Ishikawa (cell line): ENCODE results near the gene BTBD16.

ENCODE experiments used
- CEBPB ChIP-seq: IDR thresholded peaks from 2 replicates; pipeline ENCODE4 v1.6.1; 2012
- CREB1 ChIP-seq: IDR thresholded peaks from 2 replicates; pipeline ENCODE4 v1.6.1; 2012; ENCODE audit warnings: low read depth
- EGR1 ChIP-seq: IDR thresholded peaks from 2 replicates; pipeline ENCODE4 v1.6.1; 2012
- EP300 ChIP-seq: IDR thresholded peaks from 2 replicates; pipeline ENCODE4 v1.6.1; 2012; ENCODE audit warnings: borderline replicate concordance
- FOXM1 ChIP-seq: IDR thresholded peaks from 2 replicates; pipeline ENCODE4 v1.6.1; 2012; ENCODE audit warnings: low read depth, borderline replicate concordance
- NFIC ChIP-seq: IDR thresholded peaks from 2 replicates; pipeline ENCODE4 v1.6.1; 2012
- RAD21 ChIP-seq: IDR thresholded peaks from 2 replicates; pipeline ENCODE4 v1.6.1; 2012; ENCODE audit warnings: low read depth
- TAF1 ChIP-seq: IDR thresholded peaks from 2 replicates; pipeline ENCODE4 v1.6.1; 2012; ENCODE audit warnings: low read depth, mild to moderate bottlenecking
- TCF12 ChIP-seq: IDR thresholded peaks from 2 replicates; pipeline ENCODE4 v1.6.1; 2012; ENCODE audit warnings: low read depth
- TEAD4 ChIP-seq: IDR thresholded peaks from 2 replicates; pipeline ENCODE4 v1.6.1; 2012
- YY1 ChIP-seq: IDR thresholded peaks from 2 replicates; pipeline ENCODE4 v1.6.1; 2012; ENCODE audit warnings: low read depth
- ZBTB7A ChIP-seq: IDR thresholded peaks from 2 replicates; pipeline ENCODE4 v1.6.1; 2012; ENCODE audit warnings: low read depth
- TF ChIP-seq, protein P1 (sequence below): IDR thresholded peaks from 2 replicates; pipeline ENCODE4 v1.6.1; 2012; ENCODE audit warnings: low read depth, mild to moderate bottlenecking
- TF ChIP-seq, protein P2 (sequence below): IDR thresholded peaks from 2 replicates; pipeline ENCODE4 v1.6.1; 2012
- TF ChIP-seq, protein P3 (sequence below): IDR thresholded peaks from 2 replicates; pipeline ENCODE4 v1.6.1; 2012

The BTBD16 gene

DNA sequence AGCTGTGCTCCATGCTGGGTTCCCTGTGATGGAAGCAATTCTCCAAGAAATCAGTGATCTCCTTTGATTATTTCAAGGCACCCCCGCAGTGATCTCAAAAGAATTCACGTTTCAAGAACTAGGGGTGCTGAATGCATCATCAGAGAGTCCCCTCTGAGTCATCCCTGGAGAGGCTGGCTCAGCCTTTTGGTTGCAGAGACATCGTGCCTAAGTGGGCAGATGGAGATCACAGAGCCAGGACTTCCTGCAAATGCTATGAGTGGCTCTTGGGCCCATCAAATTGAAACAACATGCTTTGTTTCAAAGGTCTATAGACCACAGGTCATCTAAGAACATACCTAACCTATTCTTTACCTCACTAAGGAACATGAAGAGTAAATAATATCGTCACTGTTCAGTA lies 61.9 kb downstream of the BTBD16 start:
- TF ChIP-seq, protein P1, sequence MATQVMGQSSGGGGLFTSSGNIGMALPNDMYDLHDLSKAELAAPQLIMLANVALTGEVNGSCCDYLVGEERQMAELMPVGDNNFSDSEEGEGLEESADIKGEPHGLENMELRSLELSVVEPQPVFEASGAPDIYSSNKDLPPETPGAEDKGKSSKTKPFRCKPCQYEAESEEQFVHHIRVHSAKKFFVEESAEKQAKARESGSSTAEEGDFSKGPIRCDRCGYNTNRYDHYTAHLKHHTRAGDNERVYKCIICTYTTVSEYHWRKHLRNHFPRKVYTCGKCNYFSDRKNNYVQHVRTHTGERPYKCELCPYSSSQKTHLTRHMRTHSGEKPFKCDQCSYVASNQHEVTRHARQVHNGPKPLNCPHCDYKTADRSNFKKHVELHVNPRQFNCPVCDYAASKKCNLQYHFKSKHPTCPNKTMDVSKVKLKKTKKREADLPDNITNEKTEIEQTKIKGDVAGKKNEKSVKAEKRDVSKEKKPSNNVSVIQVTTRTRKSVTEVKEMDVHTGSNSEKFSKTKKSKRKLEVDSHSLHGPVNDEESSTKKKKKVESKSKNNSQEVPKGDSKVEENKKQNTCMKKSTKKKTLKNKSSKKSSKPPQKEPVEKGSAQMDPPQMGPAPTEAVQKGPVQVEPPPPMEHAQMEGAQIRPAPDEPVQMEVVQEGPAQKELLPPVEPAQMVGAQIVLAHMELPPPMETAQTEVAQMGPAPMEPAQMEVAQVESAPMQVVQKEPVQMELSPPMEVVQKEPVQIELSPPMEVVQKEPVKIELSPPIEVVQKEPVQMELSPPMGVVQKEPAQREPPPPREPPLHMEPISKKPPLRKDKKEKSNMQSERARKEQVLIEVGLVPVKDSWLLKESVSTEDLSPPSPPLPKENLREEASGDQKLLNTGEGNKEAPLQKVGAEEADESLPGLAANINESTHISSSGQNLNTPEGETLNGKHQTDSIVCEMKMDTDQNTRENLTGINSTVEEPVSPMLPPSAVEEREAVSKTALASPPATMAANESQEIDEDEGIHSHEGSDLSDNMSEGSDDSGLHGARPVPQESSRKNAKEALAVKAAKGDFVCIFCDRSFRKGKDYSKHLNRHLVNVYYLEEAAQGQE: no peak
- no peak for TF ChIP-seq RAD21
- no peak for TF ChIP-seq FOXM1
- no peak for TF ChIP-seq CEBPB
- no peak for TF ChIP-seq CREB1

DNA sequence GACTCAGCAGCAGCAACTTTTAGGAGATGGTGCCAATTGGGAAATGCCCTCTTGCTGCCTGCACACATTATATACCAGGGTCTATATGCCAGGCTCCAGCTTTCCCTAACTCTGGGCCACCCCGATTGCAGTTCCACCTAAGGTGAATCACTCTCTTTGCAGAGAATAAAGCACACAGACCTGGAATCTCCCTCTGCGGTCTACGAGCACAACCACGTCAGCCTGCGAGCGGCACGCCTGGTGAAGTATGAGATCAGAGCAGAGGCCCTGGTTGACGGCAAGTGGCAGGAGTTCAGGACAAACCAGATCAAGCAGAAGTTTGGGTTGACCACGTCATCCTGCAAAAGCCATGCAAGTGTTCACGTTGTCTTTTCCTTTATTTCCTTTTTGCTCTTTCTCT lies 65.2 kb downstream of the BTBD16 start:
- TF ChIP-seq TEAD4: no peak
- TF ChIP-seq, protein P2, sequence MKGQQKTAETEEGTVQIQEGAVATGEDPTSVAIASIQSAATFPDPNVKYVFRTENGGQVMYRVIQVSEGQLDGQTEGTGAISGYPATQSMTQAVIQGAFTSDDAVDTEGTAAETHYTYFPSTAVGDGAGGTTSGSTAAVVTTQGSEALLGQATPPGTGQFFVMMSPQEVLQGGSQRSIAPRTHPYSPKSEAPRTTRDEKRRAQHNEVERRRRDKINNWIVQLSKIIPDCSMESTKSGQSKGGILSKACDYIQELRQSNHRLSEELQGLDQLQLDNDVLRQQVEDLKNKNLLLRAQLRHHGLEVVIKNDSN: no peak
- TF ChIP-seq, protein P1: no peak
- no peak for TF ChIP-seq EGR1
- no peak for TF ChIP-seq NFIC
- no peak for TF ChIP-seq CREB1
- TF ChIP-seq FOXM1: no peak
- no peak for TF ChIP-seq CEBPB
- no peak for TF ChIP-seq EP300
- TF ChIP-seq TCF12: no peak
- no peak for TF ChIP-seq ZBTB7A
- TF ChIP-seq TAF1: no peak
- TF ChIP-seq, protein P3, sequence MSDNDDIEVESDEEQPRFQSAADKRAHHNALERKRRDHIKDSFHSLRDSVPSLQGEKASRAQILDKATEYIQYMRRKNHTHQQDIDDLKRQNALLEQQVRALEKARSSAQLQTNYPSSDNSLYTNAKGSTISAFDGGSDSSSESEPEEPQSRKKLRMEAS: no peak
- TF ChIP-seq RAD21: no peak
- no peak for TF ChIP-seq YY1

DNA sequence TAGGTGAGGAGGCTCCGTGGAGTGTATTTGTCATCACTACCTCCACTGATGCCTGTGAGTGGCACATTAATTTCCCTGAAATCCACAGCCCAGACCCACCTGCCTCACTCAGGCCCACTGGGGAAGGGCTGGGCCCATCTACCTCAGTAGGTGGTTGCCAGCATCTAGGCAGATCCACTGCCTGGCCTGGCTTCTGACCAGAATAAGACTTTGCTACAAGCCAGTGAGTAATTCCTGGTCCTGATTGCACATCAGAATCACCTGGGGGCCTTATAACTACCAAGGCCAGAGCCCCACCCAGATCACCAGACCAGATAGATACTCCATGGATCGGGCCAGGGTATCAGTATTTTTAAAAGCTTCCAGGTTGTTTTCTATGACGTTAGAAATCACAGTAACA lies 65.9 kb downstream of the BTBD16 start:
- TF ChIP-seq, protein P1: no peak
- no peak for TF ChIP-seq EP300
- TF ChIP-seq, protein P2: no peak
- no peak for TF ChIP-seq YY1
- TF ChIP-seq TCF12: no peak
- TF ChIP-seq RAD21: no peak
- TF ChIP-seq CREB1: no peak
- no peak for TF ChIP-seq FOXM1

DNA sequence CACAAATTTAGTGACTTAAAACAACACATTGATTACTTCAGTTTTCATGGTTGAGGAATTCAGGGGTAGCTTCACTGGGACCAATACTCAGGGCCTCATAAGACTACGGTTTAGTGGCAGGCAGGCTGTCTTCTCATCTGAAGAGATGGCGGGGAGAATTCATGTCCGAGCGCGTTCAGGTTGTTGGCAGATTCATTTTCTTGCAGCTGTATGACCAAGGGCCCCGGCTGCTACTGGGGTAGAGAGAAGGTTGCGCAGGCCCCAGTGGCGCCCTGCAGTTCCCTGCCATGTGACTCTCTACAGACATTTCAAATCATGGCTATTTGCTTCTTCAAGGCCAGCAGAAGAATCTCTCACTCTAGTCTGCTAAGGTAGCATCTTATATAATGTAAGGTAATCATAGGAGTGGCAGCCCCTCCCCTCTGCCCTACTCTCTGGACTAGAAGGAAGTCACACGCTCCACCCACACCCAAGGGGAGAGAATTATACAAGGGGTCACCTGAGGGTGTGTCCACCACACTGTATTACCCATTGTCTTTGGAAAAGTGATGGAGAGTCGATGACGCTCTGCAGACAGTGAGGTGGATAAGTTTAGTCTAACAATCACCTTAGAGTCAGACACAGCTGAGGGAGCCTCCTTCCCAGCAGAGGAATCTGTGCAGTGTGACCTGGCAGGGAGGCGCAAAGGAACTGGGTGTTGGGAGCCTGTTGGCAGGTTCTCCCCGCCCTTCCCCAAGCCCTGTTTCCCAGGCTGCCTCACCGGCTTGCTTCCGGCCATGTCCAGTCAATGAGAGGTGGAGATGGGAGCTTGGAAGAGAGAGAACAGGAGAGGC lies 67.7 kb downstream of the BTBD16 start:
- TF ChIP-seq, protein P3: no peak
- TF ChIP-seq TAF1 (no peak), TCF12 (no peak), FOXM1 (no peak), ZBTB7A (no peak)
